Endothelial cell of umbilical vein (primary cell): Measurements from ENCODE around the gene TMEM8B. TPM values are rescaled to one million over a fixed set of nuclear protein-coding genes. Genes with fewer than 3 reads are reported as not detected.

Experiments
- BruUV-seq: library from RNA; stranded (reverse); fragments of 400-500 nt; replicated peaks from 2 replicates; lab custom pipeline; 2021; lab: Mats Ljungman, UMichigan
- CTCF ChIA-PET: fragments of 300-600, 350-600 bp; sonication (Branson Sonifier 250); formaldehyde crosslinking; loops from one replicate; lab custom pipeline; 2021; ENCODE audit warnings: antibody characterized with exemption, inconsistent platforms; lab: Charles Lee
- POLR2A ChIA-PET: fragments of 300-600, 350-600 bp; sonication (Branson Sonifier 250); formaldehyde crosslinking; loops from one replicate; lab custom pipeline; 2021; ENCODE audit warnings: antibody characterized with exemption, inconsistent platforms; lab: Charles Lee
- DNase-seq: peaks from one replicate; pipeline ENCODE4 v3.0.0-alpha.2; 2011; ENCODE audit warnings: low read depth, low spot score
- FAIRE-seq: peaks from 2 replicates; lab custom pipeline; 2011; peaks lifted over from hg19 to GRCh38; lab: Jason Lieb, UNC
- H2AFZ ChIP-seq: 2 replicates; pipeline ENCODE4 v1.6.0; 2012; ENCODE audit warnings: low read depth, low read length, control low read depth, inconsistent platforms
- H3K27ac ChIP-seq: 2 replicates; pipeline ENCODE4 v1.5.1; 2011; ENCODE audit warnings: low read depth, mild to moderate bottlenecking, control low read depth, low read length, moderate library complexity; ENCODE audit not compliant: insufficient read depth
- H3K27me3 ChIP-seq, 2 experiments: 2 replicates each; pipeline versions ENCODE4 v1.6.0 to v1.6.1; 2011; ENCODE audit warnings: low read length in 2 of 2, mixed read lengths in 1 of 2; ENCODE audit not compliant: control insufficient read depth in 2 of 2, insufficient read depth in 2 of 2
- H3K36me3 ChIP-seq, 2 experiments: 2 replicates in 1 of 2; 3 replicates in 1 of 2; pipeline ENCODE4 v1.5.1; 2011; ENCODE audit warnings: low read length in 2 of 2, mild to moderate bottlenecking in 1 of 2, moderate library complexity in 1 of 2; ENCODE audit not compliant: control insufficient read depth in 2 of 2, insufficient read depth in 2 of 2; ENCODE audit errors: extremely low read depth in 1 of 2
- H3K4me1 ChIP-seq: 3 replicates; pipeline ENCODE4 v1.5.1; 2011; ENCODE audit warnings: mild to moderate bottlenecking, low read length; ENCODE audit not compliant: control insufficient read depth, insufficient read depth; ENCODE audit errors: extremely low read depth
- H3K4me2 ChIP-seq: 2 replicates; pipeline ENCODE4 v1.6.1; 2011; ENCODE audit warnings: low read length, control low read depth, mixed read lengths; ENCODE audit not compliant: insufficient read depth
- H3K4me3 ChIP-seq, 3 experiments: fragments of 200-600 bp in 1 of 3; sonication (generic), shearing (Covaris generic) in 1 of 3; replicated peaks in 1 of 3; 2 replicates each; pipeline ENCODE4 v1.5.1; 2011 to 2016; ENCODE audit warnings: control low read depth in 3 of 3, low read length in 3 of 3, mild to moderate bottlenecking in 2 of 3, inconsistent platforms in 1 of 3, low read depth in 1 of 3, moderate library complexity in 1 of 3; ENCODE audit not compliant: insufficient read depth in 1 of 3
- H3K79me2 ChIP-seq: 2 replicates; pipeline ENCODE4 v1.6.0; 2012; ENCODE audit warnings: low read length, inconsistent platforms; ENCODE audit not compliant: control insufficient read depth, insufficient read depth
- H3K9ac ChIP-seq: replicated peaks from 2 replicates; pipeline ENCODE3; 2011; ENCODE audit warnings: low read length, control low read depth; ENCODE audit not compliant: insufficient read depth; ENCODE audit errors: extremely low read depth
- H3K9me1 ChIP-seq: replicated peaks from 3 replicates; pipeline ENCODE4 v1.6.0; 2011; ENCODE audit warnings: mild to moderate bottlenecking, low read length; ENCODE audit not compliant: control insufficient read depth, insufficient read depth; ENCODE audit errors: extremely low read depth
- H3K9me3 ChIP-seq: replicated peaks from 2 replicates; pipeline ENCODE4 v1.5.1; 2012; ENCODE audit warnings: low read length, inconsistent platforms; ENCODE audit not compliant: control insufficient read depth, insufficient read depth
- H4K20me1 ChIP-seq: replicated peaks from 2 replicates; pipeline ENCODE3; 2011; ENCODE audit warnings: mild to moderate bottlenecking, low read length; ENCODE audit not compliant: control insufficient read depth, insufficient read depth; ENCODE audit errors: extremely low read depth
- FOS ChIP-seq: IDR thresholded peaks from 2 replicates; pipeline ENCODE4 v1.6.1; 2011; ENCODE audit warnings: mild to moderate bottlenecking, low read length, moderate library complexity, borderline replicate concordance; ENCODE audit not compliant: insufficient read depth
- JUN ChIP-seq: IDR thresholded peaks from 2 replicates; pipeline ENCODE4 v1.6.1; 2011; ENCODE audit warnings: borderline replicate concordance, low read depth; ENCODE audit not compliant: insufficient read length, insufficient read depth
- MAX ChIP-seq: IDR thresholded peaks from 2 replicates; pipeline ENCODE4 v1.6.1; 2011; ENCODE audit not compliant: insufficient read depth, insufficient read length
- MYC ChIP-seq: IDR thresholded peaks from one replicate; pipeline ENCODE4 v1.6.1; 2011; ENCODE audit warnings: mild to moderate bottlenecking, low read depth, low read length
- POLR2A ChIP-seq: IDR thresholded peaks from 2 replicates; pipeline ENCODE4 v1.6.1; 2012; ENCODE audit warnings: low read depth, mild to moderate bottlenecking, control low read depth, low read length
- dilution Hi-C: fragments of 300-500 bp; cut with MboI; formaldehyde crosslinking; loops from one replicate; pipeline ENCODE4 v1.15.0; 2019; ENCODE audit warnings: low sequenced_read_pairs; ENCODE audit not compliant: extremely low pct_ligation_motif_present
- intact Hi-C: fragments of 100-400 bp; cut with micrococcal nuclease; formaldehyde crosslinking; loops from one replicate; pipeline ENCODE4 v1.10.0; 2022
- polyA plus RNA-seq, 4 experiments: library from polyadenylated mRNA; depleted of rRNA in 3 of 4; stranded (reverse) in 3 of 4; unstranded in 1 of 4; fragments of >200 nt; gene quantifications; 2 replicates each; pipeline versions ENCODE4 v1.2.1 to v1.2.3, GENCODE V29; 2011 to 2012; ENCODE audit warnings: missing spikeins in 1 of 4
- total RNA-seq: library from RNA; stranded (reverse); gene quantifications from 2 replicates; pipeline ENCODE4 v1.2.3, GENCODE V29; 2021

Gene TMEM8B
- total and polyA plus RNA-seq, 2 donors (not counting 3 experiments of a cell fraction or from before 2014, with no cell fraction given), result 2.5 to 3.6 TPM

GRCh38 chr9:35806101-35806500 lies 22.9 kb upstream of the TMEM8B start:
- H3K27ac ChIP-seq, result no peak overlapping the region
- H3K27me3 ChIP-seq, result no peaks in the 10 kb centered on the region
- CTCF ChIA-PET, result interaction anchor here (1.5 to 1.9 kb wide), 2 partner anchors 16 to 20 kb away, joined by 5 to 9 read pairs; no protein-coding TSS in a partner anchor
- H3K79me2 ChIP-seq, result no peaks in the 10 kb centered on the region
- TF ChIP-seq POLR2A (no peak), MYC (no peak), FOS (no peak), MAX (no peak)
- H3K9me1 ChIP-seq, result no peaks in the 10 kb centered on the region
- dilution Hi-C loops (no loop called here), intact Hi-C loops (no loop called here)
- POLR2A ChIA-PET, result no interaction called here
- H4K20me1 ChIP-seq, result no peaks in the 10 kb centered on the region
- peaks cover under 1% of the 10 kb centered on the region for H3K4me1 ChIP-seq
- H3K4me3 ChIP-seq, result no peak overlapping the region
- no TSS peak for BruUV-seq
- peaks cover 0 to 3% of the 10 kb centered on the region in 2 experiments for H3K36me3 ChIP-seq
- no peaks in the 10 kb centered on the region for H3K9me3 ChIP-seq
- no peak for FAIRE-seq
- no peak overlapping the region for H3K9ac ChIP-seq
- H3K4me2 ChIP-seq, result no peak overlapping the region
- H2AFZ ChIP-seq, result no peak overlapping the region
- no peak for DNase-seq

- no peak overlapping the region for H3K4me2 ChIP-seq
- peaks cover 0 to 3% of the 10 kb centered on the region in 2 experiments for H3K36me3 ChIP-seq
- POLR2A ChIA-PET, result no interaction called here
- H3K4me1 ChIP-seq, result peaks cover 14% of the 10 kb centered on the region
- intact Hi-C loops (no loop called here), dilution Hi-C loops (no loop called here)
- H4K20me1 ChIP-seq, result no peaks in the 10 kb centered on the region
- TF ChIP-seq POLR2A (no peak), JUN (no peak)
- no peak overlapping the region for H3K4me3 ChIP-seq
- no peak overlapping the region for H3K9ac ChIP-seq
- H2AFZ ChIP-seq, result no peak overlapping the region
- no peaks in the 10 kb centered on the region for H3K79me2 ChIP-seq
- FAIRE-seq (no peak), DNase-seq (no peak)
- no TSS peak for BruUV-seq
- H3K9me1 ChIP-seq, result no peaks in the 10 kb centered on the region
- H3K27me3 ChIP-seq, result no peaks in the 10 kb centered on the region
- CTCF ChIA-PET, result interaction anchor here (0.8 to 1.4 kb wide), 2 partner anchors 18 kb away, joined by 3 to 4 read pairs; no protein-coding TSS in a partner anchor
- no peak overlapping the region for H3K27ac ChIP-seq
- no peaks in the 10 kb centered on the region for H3K9me3 ChIP-seq
These were observed 20.6 kb upstream of the TMEM8B start for GRCh38 chr9:35808433-35808832.
